HepG2 (cell line): ENCODE results near the gene CD37. TPM values are rescaled to one million over a fixed set of nuclear protein-coding genes. Genes with fewer than 3 reads are reported as not detected.

Experiments
- NCOA1 ChIP-seq: sonication (generic); formaldehyde crosslinking; IDR thresholded peaks from 2 replicates; pipeline ENCODE4 v1.9.0; 2021; ENCODE audit warnings: missing genetic modification reagents
- NONO ChIP-seq, 2 experiments: fragments of 450-650 bp in 1 of 2; sonication (generic) in 1 of 2; formaldehyde crosslinking in 1 of 2; IDR thresholded peaks in 1 of 2; conservative IDR thresholded peaks in 1 of 2; 2 replicates each; pipeline versions ENCODE4 v1.6.1 to v1.8.0; 2017 to 2022; ENCODE audit warnings: mild to moderate bottlenecking in 1 of 2, missing genetic modification reagents in 1 of 2, moderate library complexity in 1 of 2
- RFXANK ChIP-seq: IDR thresholded peaks from 2 replicates; pipeline ENCODE4 v1.6.1; 2016
- RXRB ChIP-seq: IDR thresholded peaks from 2 replicates; pipeline ENCODE4 v1.6.1; 2016; ENCODE audit warnings: borderline replicate concordance, missing genetic modification reagents, missing compliant biosample characterization
- SMARCE1 ChIP-seq: fragments of 450-650 bp; IDR thresholded peaks from 2 replicates; pipeline ENCODE4 v1.6.1; 2017; ENCODE audit warnings: borderline replicate concordance
- SNRNP70 ChIP-seq: fragments of 200-400 bp; formaldehyde crosslinking; IDR thresholded peaks from 2 replicates; pipeline ENCODE4 v1.6.1; 2017; ENCODE audit warnings: mild to moderate bottlenecking, low read depth, low read length, moderate library complexity
- SRSF9 ChIP-seq: fragments of 200-400 bp; formaldehyde crosslinking; IDR thresholded peaks from 2 replicates; pipeline ENCODE4 v1.6.1; 2018; ENCODE audit warnings: borderline replicate concordance, mild to moderate bottlenecking, low read depth, low read length; ENCODE audit not compliant: insufficient read depth, poor library complexity, severe bottlenecking
- SSRP1 ChIP-seq: IDR thresholded peaks from 2 replicates; pipeline ENCODE4 v1.6.1; 2016; ENCODE audit warnings: control low read depth
- TGIF2 ChIP-seq: IDR thresholded peaks from 2 replicates; pipeline ENCODE4 v1.6.1; 2016; ENCODE audit warnings: control low read depth, missing compliant biosample characterization
- ZNF326 ChIP-seq: sonication (generic); formaldehyde crosslinking; IDR thresholded peaks from 2 replicates; pipeline ENCODE4 v1.4.0; 2020; ENCODE audit warnings: missing genetic modification reagents, borderline replicate concordance
- ZNF7 ChIP-seq: IDR thresholded peaks from 2 replicates; pipeline ENCODE4 v1.6.1; 2016; ENCODE audit warnings: missing biosample characterization, missing genetic modification reagents
- ZNF782 ChIP-seq: sonication (generic); formaldehyde crosslinking; IDR thresholded peaks from 2 replicates; pipeline ENCODE4 v1.4.0; 2020; ENCODE audit warnings: missing genetic modification reagents, mild to moderate bottlenecking, borderline replicate concordance
- ZNF841 ChIP-seq: sonication (generic); formaldehyde crosslinking; IDR thresholded peaks from 2 replicates; pipeline ENCODE4 v1.8.1; 2023; ENCODE audit warnings: missing genetic modification reagents, borderline replicate concordance
- ZZZ3 ChIP-seq: sonication (generic); formaldehyde crosslinking; IDR thresholded peaks from 2 replicates; pipeline ENCODE4 v1.4.0; 2020; ENCODE audit warnings: missing genetic modification reagents, mild to moderate bottlenecking, borderline replicate concordance
- polyA plus RNA-seq, 8 experiments: library from polyadenylated mRNA; depleted of rRNA in 3 of 8; stranded (reverse) in 7 of 8; unstranded in 1 of 8; fragments of >200 nt; fragmentation: Illumina TruSeq in 4 of 8; extraction: Trizol in 4 of 8; gene quantifications; 2 replicates each; pipeline versions ENCODE4 v1.2.1 to v1.2.3, GENCODE V29; 2011 to 2016; ENCODE audit warnings: low read depth in 4 of 8, missing spikeins in 1 of 8, mixed read lengths in 1 of 8; ENCODE audit not compliant: insufficient read depth in 1 of 8
- total RNA-seq, 5 experiments: library from RNA; depleted of rRNA; stranded (reverse); fragments of >200 nt; fragmentation: Illumina TruSeq; extraction: Trizol; gene quantifications; 2 replicates each; pipeline ENCODE4 v1.2.3, GENCODE V29; 2016; ENCODE audit warnings: low read depth in 1 of 5
- TF ChIP-seq, protein P1 (sequence below): sonication (generic); formaldehyde crosslinking; IDR thresholded peaks from 2 replicates; pipeline ENCODE4 v1.5.0; 2020; ENCODE audit warnings: mild to moderate bottlenecking, missing genetic modification reagents, borderline replicate concordance
- TF ChIP-seq, protein P2 (sequence below): sonication (generic); formaldehyde crosslinking; IDR thresholded peaks from 2 replicates; pipeline ENCODE4 v1.5.1; 2020; ENCODE audit warnings: mild to moderate bottlenecking, moderate library complexity, missing genetic modification reagents
- TF ChIP-seq, protein P3 (sequence below): IDR thresholded peaks from 2 replicates; pipeline ENCODE4 v1.6.1; 2018; ENCODE audit warnings: missing genetic modification reagents, mild to moderate bottlenecking, missing compliant biosample characterization
- TF ChIP-seq, protein P4 (sequence below), 2 experiments: sonication (generic) in 1 of 2; formaldehyde crosslinking in 1 of 2; IDR thresholded peaks; 2 replicates each; pipeline versions ENCODE4 v1.4.0 to v1.6.1; 2016 to 2020; ENCODE audit warnings: borderline replicate concordance in 1 of 2, low read depth in 1 of 2, mild to moderate bottlenecking in 1 of 2, missing genetic modification reagents in 1 of 2

The CD37 gene
- total and polyA plus RNA-seq, 2 of the 13 experiments (the other 11 are each of a cell fraction or from before 2014, with no cell fraction given): not detected

DNA sequence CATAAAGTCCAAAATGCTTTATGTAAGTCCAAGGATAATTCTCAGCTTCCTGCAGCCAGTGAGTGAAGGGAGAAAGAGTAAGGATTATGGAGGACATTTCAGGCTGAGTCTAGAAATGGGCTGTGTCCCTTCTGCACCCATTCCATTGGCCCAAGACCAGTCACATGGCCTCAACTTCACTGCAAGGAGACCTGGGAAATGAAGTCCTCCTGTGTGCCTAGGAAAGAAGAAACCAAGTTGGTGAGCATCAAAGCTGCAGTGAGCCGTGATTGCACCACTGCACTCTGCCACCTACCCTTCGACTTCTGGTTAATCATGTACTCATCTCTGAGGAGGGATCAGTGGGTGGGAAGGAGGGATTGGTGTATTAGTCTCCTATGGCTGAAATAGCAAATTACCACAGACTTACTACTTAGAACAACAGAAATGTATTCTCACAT is 3.6 kb upstream of the CD37 start (continued):
- TF ChIP-seq, protein P1, sequence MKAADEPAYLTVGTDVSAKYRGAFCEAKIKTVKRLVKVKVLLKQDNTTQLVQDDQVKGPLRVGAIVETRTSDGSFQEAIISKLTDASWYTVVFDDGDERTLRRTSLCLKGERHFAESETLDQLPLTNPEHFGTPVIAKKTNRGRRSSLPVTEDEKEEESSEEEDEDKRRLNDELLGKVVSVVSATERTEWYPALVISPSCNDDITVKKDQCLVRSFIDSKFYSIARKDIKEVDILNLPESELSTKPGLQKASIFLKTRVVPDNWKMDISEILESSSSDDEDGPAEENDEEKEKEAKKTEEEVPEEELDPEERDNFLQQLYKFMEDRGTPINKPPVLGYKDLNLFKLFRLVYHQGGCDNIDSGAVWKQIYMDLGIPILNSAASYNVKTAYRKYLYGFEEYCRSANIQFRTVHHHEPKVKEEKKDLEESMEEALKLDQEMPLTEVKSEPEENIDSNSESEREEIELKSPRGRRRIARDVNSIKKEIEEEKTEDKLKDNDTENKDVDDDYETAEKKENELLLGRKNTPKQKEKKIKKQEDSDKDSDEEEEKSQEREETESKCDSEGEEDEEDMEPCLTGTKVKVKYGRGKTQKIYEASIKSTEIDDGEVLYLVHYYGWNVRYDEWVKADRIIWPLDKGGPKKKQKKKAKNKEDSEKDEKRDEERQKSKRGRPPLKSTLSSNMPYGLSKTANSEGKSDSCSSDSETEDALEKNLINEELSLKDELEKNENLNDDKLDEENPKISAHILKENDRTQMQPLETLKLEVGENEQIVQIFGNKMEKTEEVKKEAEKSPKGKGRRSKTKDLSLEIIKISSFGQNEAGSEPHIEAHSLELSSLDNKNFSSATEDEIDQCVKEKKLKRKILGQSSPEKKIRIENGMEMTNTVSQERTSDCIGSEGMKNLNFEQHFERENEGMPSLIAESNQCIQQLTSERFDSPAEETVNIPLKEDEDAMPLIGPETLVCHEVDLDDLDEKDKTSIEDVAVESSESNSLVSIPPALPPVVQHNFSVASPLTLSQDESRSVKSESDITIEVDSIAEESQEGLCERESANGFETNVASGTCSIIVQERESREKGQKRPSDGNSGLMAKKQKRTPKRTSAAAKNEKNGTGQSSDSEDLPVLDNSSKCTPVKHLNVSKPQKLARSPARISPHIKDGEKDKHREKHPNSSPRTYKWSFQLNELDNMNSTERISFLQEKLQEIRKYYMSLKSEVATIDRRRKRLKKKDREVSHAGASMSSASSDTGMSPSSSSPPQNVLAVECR (CRISPR knock-in tag): peak; percentile 56; the same call in 1 of the 2 replicates
- no peak for TF ChIP-seq ZNF841
- no peak for TF ChIP-seq SNRNP70
- TF ChIP-seq ZNF782 (CRISPR knock-in tag): no peak
- TF ChIP-seq, protein P2, sequence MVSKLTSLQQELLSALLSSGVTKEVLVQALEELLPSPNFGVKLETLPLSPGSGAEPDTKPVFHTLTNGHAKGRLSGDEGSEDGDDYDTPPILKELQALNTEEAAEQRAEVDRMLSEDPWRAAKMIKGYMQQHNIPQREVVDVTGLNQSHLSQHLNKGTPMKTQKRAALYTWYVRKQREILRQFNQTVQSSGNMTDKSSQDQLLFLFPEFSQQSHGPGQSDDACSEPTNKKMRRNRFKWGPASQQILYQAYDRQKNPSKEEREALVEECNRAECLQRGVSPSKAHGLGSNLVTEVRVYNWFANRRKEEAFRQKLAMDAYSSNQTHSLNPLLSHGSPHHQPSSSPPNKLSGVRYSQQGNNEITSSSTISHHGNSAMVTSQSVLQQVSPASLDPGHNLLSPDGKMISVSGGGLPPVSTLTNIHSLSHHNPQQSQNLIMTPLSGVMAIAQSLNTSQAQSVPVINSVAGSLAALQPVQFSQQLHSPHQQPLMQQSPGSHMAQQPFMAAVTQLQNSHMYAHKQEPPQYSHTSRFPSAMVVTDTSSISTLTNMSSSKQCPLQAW: peak; percentile 56; the same call in 1 of the 2 replicates
- TF ChIP-seq SMARCE1: no peak
- no peak for TF ChIP-seq NCOA1
- TF ChIP-seq SRSF9: no peak
- TF ChIP-seq, protein P3, sequence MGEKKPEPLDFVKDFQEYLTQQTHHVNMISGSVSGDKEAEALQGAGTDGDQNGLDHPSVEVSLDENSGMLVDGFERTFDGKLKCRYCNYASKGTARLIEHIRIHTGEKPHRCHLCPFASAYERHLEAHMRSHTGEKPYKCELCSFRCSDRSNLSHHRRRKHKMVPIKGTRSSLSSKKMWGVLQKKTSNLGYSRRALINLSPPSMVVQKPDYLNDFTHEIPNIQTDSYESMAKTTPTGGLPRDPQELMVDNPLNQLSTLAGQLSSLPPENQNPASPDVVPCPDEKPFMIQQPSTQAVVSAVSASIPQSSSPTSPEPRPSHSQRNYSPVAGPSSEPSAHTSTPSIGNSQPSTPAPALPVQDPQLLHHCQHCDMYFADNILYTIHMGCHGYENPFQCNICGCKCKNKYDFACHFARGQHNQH (CRISPR knock-in tag): no peak
- no peak for TF ChIP-seq ZZZ3 (CRISPR knock-in tag)
- TF ChIP-seq ZNF7 (CRISPR knock-in tag): no peak
- TF ChIP-seq TGIF2 (CRISPR knock-in tag): no peak
- TF ChIP-seq SSRP1: no peak
- TF ChIP-seq, protein P4, sequence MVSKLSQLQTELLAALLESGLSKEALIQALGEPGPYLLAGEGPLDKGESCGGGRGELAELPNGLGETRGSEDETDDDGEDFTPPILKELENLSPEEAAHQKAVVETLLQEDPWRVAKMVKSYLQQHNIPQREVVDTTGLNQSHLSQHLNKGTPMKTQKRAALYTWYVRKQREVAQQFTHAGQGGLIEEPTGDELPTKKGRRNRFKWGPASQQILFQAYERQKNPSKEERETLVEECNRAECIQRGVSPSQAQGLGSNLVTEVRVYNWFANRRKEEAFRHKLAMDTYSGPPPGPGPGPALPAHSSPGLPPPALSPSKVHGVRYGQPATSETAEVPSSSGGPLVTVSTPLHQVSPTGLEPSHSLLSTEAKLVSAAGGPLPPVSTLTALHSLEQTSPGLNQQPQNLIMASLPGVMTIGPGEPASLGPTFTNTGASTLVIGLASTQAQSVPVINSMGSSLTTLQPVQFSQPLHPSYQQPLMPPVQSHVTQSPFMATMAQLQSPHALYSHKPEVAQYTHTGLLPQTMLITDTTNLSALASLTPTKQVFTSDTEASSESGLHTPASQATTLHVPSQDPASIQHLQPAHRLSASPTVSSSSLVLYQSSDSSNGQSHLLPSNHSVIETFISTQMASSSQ (IDR thresholded peaks at IDR 0.05; ENCODE audit: low read depth): peak; percentile 59; the same call in 1 of the 2 replicates
- TF ChIP-seq, protein P4 (CRISPR knock-in tag; IDR thresholded peaks at IDR 0.05; ENCODE audit: borderline replicate concordance): peak; percentile 52; the same call in 1 of the 2 replicates
- TF ChIP-seq NONO (IDR thresholded peaks at IDR 0.05): no peak
- TF ChIP-seq NONO (CRISPR knock-in tag; conservative IDR thresholded peaks at IDR 0.05): no peak
- TF ChIP-seq RFXANK (CRISPR knock-in tag): no peak
- no peak for TF ChIP-seq ZNF326
- 0 out of 2 replicates have a peak, but pooled peaks have one; percentile 8 for TF ChIP-seq RXRB (CRISPR knock-in tag)
